SK-N-SH (cell line): ENCODE measurements around the gene PLCH1. TPM values are rescaled to one million over a fixed set of nuclear protein-coding genes. Genes with fewer than 3 reads are reported as not detected.

Experiments
- CTCF ChIA-PET: fragments of 300-600, 350-600 bp; formaldehyde crosslinking; extraction: SDS; loops from one replicate; lab custom pipeline; 2021; lab: Yijun Ruan, JAX
- POLR2A ChIA-PET: fragments of 350-600 bp; sonication (Branson Sonifier 250); formaldehyde crosslinking; extraction: SDS; loops from one replicate; lab custom pipeline; 2020; ENCODE audit warnings: antibody characterized with exemption, inconsistent platforms; lab: Yijun Ruan, JAX
- DNase-seq: peaks from one replicate; pipeline ENCODE4 v3.0.0; 2012
- H2AFZ ChIP-seq: fragments of 200-600 bp; sonication (generic); 2 replicates; pipeline ENCODE4 v1.8.1; 2016; ENCODE audit warnings: antibody characterized with exemption, mild to moderate bottlenecking, low read depth
- H3F3A ChIP-seq: fragments of 200-600 bp; sonication (generic); replicated peaks from 2 replicates; pipeline ENCODE3; 2016; ENCODE audit warnings: antibody characterized with exemption, mild to moderate bottlenecking; ENCODE audit not compliant: insufficient read depth
- H3K27ac ChIP-seq, 2 experiments: fragments of 200-500 bp in 1 of 2; fragments of 200-600 bp in 1 of 2; sonication (Bioruptor generic) in 1 of 2; sonication (generic), shearing (Covaris generic) in 1 of 2; 2 replicates each; pipeline versions ENCODE4 v1.5.1 to v1.6.1; 2014 to 2016; ENCODE audit warnings: low read depth in 2 of 2, inconsistent platforms in 1 of 2, low read length in 1 of 2, mild to moderate bottlenecking in 1 of 2, mixed read lengths in 1 of 2
- H3K27me3 ChIP-seq: fragments of 200-600 bp; sonication (generic), shearing (Covaris generic); 2 replicates; pipeline ENCODE4 v1.6.1; 2016; ENCODE audit warnings: mixed run types; ENCODE audit not compliant: insufficient read depth
- H3K36me3 ChIP-seq, 2 experiments: fragments of 200-500 bp in 1 of 2; fragments of 200-600 bp in 1 of 2; sonication (Bioruptor generic) in 1 of 2; sonication (generic) in 1 of 2; replicated peaks in 1 of 2; 2 replicates each; pipeline versions ENCODE3 to v1.5.1; 2014 to 2016; ENCODE audit warnings: low read length in 1 of 2, mild to moderate bottlenecking in 1 of 2; ENCODE audit not compliant: insufficient read depth in 2 of 2, control insufficient read depth in 1 of 2
- H3K4me1 ChIP-seq, 2 experiments: fragments of 200-500 bp in 1 of 2; fragments of 200-600 bp in 1 of 2; sonication (Bioruptor generic) in 1 of 2; sonication (generic), shearing (Covaris generic) in 1 of 2; 2 replicates each; pipeline versions ENCODE4 v1.5.1 to v1.6.1; 2014 to 2016; ENCODE audit warnings: low read depth in 1 of 2, low read length in 1 of 2, mixed run types in 1 of 2; ENCODE audit not compliant: insufficient read depth in 2 of 2, control insufficient read depth in 1 of 2
- H3K4me2 ChIP-seq: fragments of 200-600 bp; sonication (generic), shearing (Covaris generic); 2 replicates; pipeline ENCODE4 v1.6.1; 2017; ENCODE audit warnings: mixed run types
- H3K4me3 ChIP-seq, 2 experiments: fragments of 200-500 bp in 1 of 2; fragments of 200-600 bp in 1 of 2; sonication (Bioruptor generic) in 1 of 2; sonication (generic), shearing (Covaris generic) in 1 of 2; 2 replicates each; pipeline versions ENCODE4 v1.5.1 to v1.8.1; 2014 to 2016; ENCODE audit warnings: low read depth in 2 of 2, inconsistent platforms in 1 of 2, low read length in 1 of 2, mild to moderate bottlenecking in 1 of 2, mixed read lengths in 1 of 2, moderate library complexity in 1 of 2
- H3K79me2 ChIP-seq: fragments of 200-600 bp; sonication (generic); 2 replicates; pipeline ENCODE4 v1.8.1; 2017; ENCODE audit warnings: mild to moderate bottlenecking; ENCODE audit not compliant: insufficient read depth
- H3K9ac ChIP-seq: fragments of 200-600 bp; sonication (generic); 2 replicates; pipeline ENCODE4 v1.6.1; 2017; ENCODE audit warnings: mixed run types
- H3K9me2 ChIP-seq: fragments of 200-600 bp; sonication (generic); 2 replicates; pipeline ENCODE4 v1.6.1; 2017; ENCODE audit warnings: mixed run types
- H3K9me3 ChIP-seq: fragments of 200-600 bp; sonication (generic); 2 replicates; pipeline ENCODE4 v1.6.1; 2017; ENCODE audit warnings: mixed run types, mild to moderate bottlenecking, moderate library complexity
- H4K20me1 ChIP-seq: fragments of 200-600 bp; sonication (generic); 2 replicates; pipeline ENCODE4 v1.6.1; 2017; ENCODE audit warnings: mild to moderate bottlenecking, mixed run types; ENCODE audit not compliant: insufficient read depth
- CHD2 ChIP-seq: fragments of 150-350 bp; IDR thresholded peaks from 2 replicates; pipeline ENCODE4 v1.6.1; 2018; ENCODE audit warnings: low read length; ENCODE audit not compliant: partially characterized antibody
- ELF1 ChIP-seq: IDR thresholded peaks from 2 replicates; pipeline ENCODE4 v1.4.0; 2012
- EP300 ChIP-seq, 2 experiments: IDR thresholded peaks; 2 replicates each; pipeline versions ENCODE4 v1.4.0 to v1.6.1; 2012; ENCODE audit warnings: borderline replicate concordance in 1 of 2, low read depth in 1 of 2, low read length in 1 of 2
- EZH2phosphoT487 ChIP-seq: fragments of 200-600 bp; sonication (generic); IDR thresholded peaks from 2 replicates; pipeline ENCODE4 v1.6.1; 2017; ENCODE audit warnings: low read depth, mixed run types, mild to moderate bottlenecking, antibody characterized with exemption, moderate library complexity, borderline replicate concordance
- FOSL2 ChIP-seq: IDR thresholded peaks from 2 replicates; pipeline ENCODE4 v1.4.0; 2012; ENCODE audit warnings: low read depth, mild to moderate bottlenecking, moderate library complexity, borderline replicate concordance
- FOXJ3 ChIP-seq: sonication (generic); formaldehyde crosslinking; IDR thresholded peaks from 2 replicates; pipeline ENCODE4 v1.5.1; 2020; ENCODE audit warnings: mild to moderate bottlenecking, missing genetic modification reagents
- FOXM1 ChIP-seq: IDR thresholded peaks from 2 replicates; pipeline ENCODE4 v1.4.0; 2012; ENCODE audit warnings: low read depth, mild to moderate bottlenecking
- JUND ChIP-seq: IDR thresholded peaks from 2 replicates; pipeline ENCODE4 v1.4.0; 2012
- MAX ChIP-seq: IDR thresholded peaks from 2 replicates; pipeline ENCODE4 v1.4.0; 2012; ENCODE audit warnings: low read depth
- MXI1 ChIP-seq: IDR thresholded peaks from 2 replicates; pipeline ENCODE4 v1.6.1; 2012; ENCODE audit warnings: mild to moderate bottlenecking, low read depth, low read length, improper control_type of control experiment
- POLR2AphosphoS5 ChIP-seq: IDR thresholded peaks from 2 replicates; pipeline ENCODE4 v1.6.1; 2012; ENCODE audit warnings: low read depth, low read length
- RAD21 ChIP-seq: IDR thresholded peaks from 2 replicates; pipeline ENCODE4 v1.6.1; 2012; ENCODE audit warnings: mild to moderate bottlenecking, low read length
- RCOR1 ChIP-seq: fragments of 150-350 bp; IDR thresholded peaks from 2 replicates; pipeline ENCODE4 v1.6.1; 2017; ENCODE audit warnings: antibody characterized with exemption, low read length
- RFX5 ChIP-seq: IDR thresholded peaks from 2 replicates; pipeline ENCODE4 v1.6.1; 2012; ENCODE audit warnings: mild to moderate bottlenecking, improper control_type of control experiment, low read length
- SMC3 ChIP-seq: IDR thresholded peaks from 2 replicates; pipeline ENCODE4 v1.6.1; 2012; ENCODE audit warnings: low read depth, low read length, improper control_type of control experiment
- TCF12 ChIP-seq: IDR thresholded peaks from 2 replicates; pipeline ENCODE4 v1.4.0; 2012
- USF2 ChIP-seq: fragments of 150-350 bp; IDR thresholded peaks from 2 replicates; pipeline ENCODE4 v1.6.1; 2017; ENCODE audit warnings: antibody characterized with exemption, low read length, low read depth, borderline replicate concordance
- WGBS: methylation state at CpG from one replicate; pipeline ENCODE4 v1.1.6; 2017; ENCODE audit warnings: low lambda C conversion rate; 5-methylcytosine and 5-hydroxymethylcytosine counted together
- polyA plus RNA-seq, 3 experiments: library from polyadenylated mRNA; depleted of rRNA; stranded (reverse); fragments of >200 nt; gene quantifications; 2 replicates each; pipeline ENCODE4 v1.2.3, GENCODE V29; 2012

The PLCH1 gene
- polyA plus RNA-seq, 1 of the 3 experiments (the other 2 are of a cell fraction): 0.26 TPM

GRCh38 chr3:155697542-155697941, 47.3 kb downstream of the PLCH1 start (continued):
- TF ChIP-seq RCOR1: no peak
- TF ChIP-seq RFX5: no peak
- TF ChIP-seq TCF12: no peak
- no peak for TF ChIP-seq JUND
- no peak for TF ChIP-seq ELF1
- no peak for TF ChIP-seq RAD21
- no peak for TF ChIP-seq SMC3
- TF ChIP-seq FOSL2: no peak
- no peak for TF ChIP-seq EP300 (IDR thresholded peaks at IDR 0.05; ENCODE audit: borderline replicate concordance in 1 of 2, low read depth in 1 of 2, low read length in 1 of 2)
- no peak for TF ChIP-seq CHD2
- TF ChIP-seq POLR2AphosphoS5: no peak
- no peak for TF ChIP-seq MAX

GRCh38 chr3:155690921-155691320, 54.0 kb downstream of the PLCH1 start:
- Histone ChIP-seq H3K27ac (no peak overlapping the region), H3K79me2 (no peaks in the 10 kb centered on the region), H3K9me2 (no peaks in the 10 kb centered on the region), H2AFZ (no peak overlapping the region), H3K27me3 (no peaks in the 10 kb centered on the region), H4K20me1 (no peaks in the 10 kb centered on the region), H3K4me2 (no peak overlapping the region), H3K4me1 (no peaks in the 10 kb centered on the region), H3K36me3 (no peaks in the 10 kb centered on the region), H3K4me3 (no peak overlapping the region), H3K9me3 (no peaks in the 10 kb centered on the region), H3F3A (no peaks in the 10 kb centered on the region), H3K9ac (no peak overlapping the region)
- DNase-seq: no peak
- TF ChIP-seq EZH2phosphoT487 (no peak), FOXM1 (no peak)
- POLR2A ChIA-PET: no interaction called here
- CTCF ChIA-PET: no interaction called here

DNA sequence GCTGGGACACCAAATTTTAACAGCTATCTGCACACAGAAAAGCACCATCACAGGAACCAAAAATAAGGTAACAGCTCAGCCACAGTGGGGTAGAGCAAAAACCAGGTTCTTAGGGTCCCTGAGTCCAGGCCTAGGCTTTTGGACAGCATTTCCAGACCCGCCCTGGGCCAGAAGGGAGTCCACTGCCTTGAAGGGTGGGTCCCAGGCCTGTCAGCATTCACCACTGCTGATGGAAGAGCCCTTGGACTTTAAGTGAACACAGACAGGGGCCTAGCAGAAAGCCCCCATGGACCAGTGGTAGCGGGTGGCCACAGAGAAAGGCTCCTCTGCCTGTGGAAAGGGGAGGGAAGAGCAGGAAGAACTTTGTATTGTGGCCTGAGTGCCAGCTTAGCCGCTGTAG, 56.4 kb downstream of the PLCH1 start:
- Histone ChIP-seq H3K4me3 (no peak overlapping the region), H3K36me3 (no peaks in the 10 kb centered on the region), H3K9ac (no peak overlapping the region), H3K4me2 (no peak overlapping the region), H3K79me2 (no peaks in the 10 kb centered on the region), H3K4me1 (no peaks in the 10 kb centered on the region), H3F3A (no peaks in the 10 kb centered on the region), H4K20me1 (no peaks in the 10 kb centered on the region), H3K27me3 (no peaks in the 10 kb centered on the region), H3K9me3 (no peaks in the 10 kb centered on the region), H3K27ac (no peak overlapping the region), H3K9me2 (no peaks in the 10 kb centered on the region), H2AFZ (no peak overlapping the region)
- DNase-seq: no peak
- 67% methylated on average over 3 of the region's 3 CpGs for WGBS
- ChIA-PET POLR2A (no interaction called here), CTCF (interaction anchor here (0.7 to 1.0 kb wide), 2 partner anchors 9 to 13 kb away, joined by 3 read pairs; no protein-coding TSS in a partner anchor)
- no peak for TF ChIP-seq FOXJ3 (CRISPR knock-in tag)
- no peak for TF ChIP-seq JUND
- no peak for TF ChIP-seq MAX
- no peak for TF ChIP-seq MXI1
- no peak for TF ChIP-seq USF2
- no peak for TF ChIP-seq TCF12
